NCI-H146 (cell line): ENCODE measurements around the gene CELSR1.

ENCODE experiments used
- DNase-seq: peaks from one replicate; lab custom pipeline; 2025; lab: John Stamatoyannopoulos, UW

The CELSR1 gene

DNA sequence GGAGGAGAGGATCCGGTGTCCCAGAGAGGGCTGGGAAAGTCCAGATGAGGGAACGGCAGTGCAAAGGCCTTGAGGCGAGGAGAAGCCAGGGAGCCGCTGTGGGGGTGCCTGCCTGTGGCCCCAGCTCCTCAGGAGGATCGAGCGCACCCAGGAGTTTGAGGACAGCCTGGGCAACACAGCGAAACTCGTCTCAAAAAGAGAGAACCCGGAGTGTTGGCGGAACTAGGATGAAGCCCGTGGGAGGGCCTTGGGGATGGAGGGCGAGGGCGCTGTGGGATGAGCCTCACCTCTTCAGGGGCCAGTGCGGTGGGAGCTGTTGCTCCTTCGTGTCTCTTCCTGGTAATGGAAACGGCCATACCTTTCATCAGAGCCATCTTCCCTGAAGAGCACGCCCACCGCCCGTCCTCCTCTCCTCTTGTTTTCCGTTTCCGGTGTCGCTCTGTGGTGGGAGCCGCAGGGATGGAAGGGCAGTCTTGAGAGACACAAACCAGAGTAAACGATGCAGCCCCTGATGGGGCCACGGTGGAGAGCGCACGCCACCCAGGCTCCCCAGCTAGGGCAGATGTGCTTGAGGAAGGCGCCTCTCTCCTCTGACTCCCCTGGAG, 186.2 kb downstream of the CELSR1 start:
- DNase-seq: no peak

DNA sequence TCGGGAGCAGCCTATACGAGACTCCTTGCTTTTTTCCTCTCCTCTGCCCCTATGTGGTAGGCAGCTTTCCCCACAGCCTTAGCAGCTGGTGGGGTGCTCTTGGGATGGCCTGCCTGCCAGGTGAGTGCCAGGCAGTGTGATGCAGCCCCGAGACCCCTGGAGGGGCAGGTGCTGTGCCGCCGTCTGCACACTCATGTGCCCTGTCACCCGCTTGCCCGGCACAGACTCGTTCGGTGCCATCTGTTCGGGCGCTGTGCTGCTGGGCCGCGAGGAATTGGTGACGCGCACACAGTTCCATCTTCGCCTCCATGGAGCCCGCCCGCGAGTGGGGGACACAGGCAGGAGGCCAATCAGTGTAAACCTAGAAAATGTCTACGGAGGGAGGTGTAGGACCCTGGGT, 186.8 kb downstream of the CELSR1 start:
- DNase-seq: no peak

DNA sequence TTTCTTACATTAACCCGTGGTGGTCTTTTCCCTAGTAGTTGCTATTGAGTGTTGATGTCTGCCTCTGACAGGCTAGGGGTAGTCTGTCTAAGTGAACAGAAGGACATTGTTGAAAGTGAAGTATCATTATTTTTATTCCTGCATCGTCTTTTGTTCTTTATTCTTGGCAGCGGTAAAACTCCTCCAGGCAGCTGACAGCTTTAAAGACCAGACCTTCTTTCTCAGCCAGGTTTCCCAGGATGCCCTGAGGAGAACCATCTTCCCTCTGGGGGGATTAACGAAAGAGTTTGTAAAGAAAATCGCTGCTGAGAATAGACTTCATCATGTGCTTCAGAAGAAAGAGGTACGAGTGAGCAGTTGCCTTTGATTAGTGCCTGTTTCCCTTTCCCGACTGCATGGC, 187.3 kb downstream of the CELSR1 start:
- DNase-seq: no peak

DNA sequence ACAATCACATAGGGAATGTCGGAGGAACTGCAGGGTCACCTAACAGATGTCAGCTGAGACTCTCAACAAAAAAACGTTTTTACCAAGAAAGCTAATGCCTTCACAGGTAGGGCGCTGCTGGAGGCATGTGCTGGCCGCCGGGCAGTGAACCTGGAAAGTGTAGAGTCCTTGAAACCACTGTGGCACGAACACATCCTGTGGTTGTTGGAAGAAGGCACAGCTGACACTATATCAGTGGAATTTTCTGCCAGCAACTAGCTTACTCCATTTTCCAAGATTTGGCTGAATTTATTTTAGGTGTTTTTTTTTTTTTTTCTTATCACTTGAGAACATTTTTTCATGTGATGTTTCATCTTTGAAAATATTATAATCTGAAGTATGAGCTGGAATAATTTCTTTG, 187.7 kb downstream of the CELSR1 start:
- DNase-seq: no peak

DNA sequence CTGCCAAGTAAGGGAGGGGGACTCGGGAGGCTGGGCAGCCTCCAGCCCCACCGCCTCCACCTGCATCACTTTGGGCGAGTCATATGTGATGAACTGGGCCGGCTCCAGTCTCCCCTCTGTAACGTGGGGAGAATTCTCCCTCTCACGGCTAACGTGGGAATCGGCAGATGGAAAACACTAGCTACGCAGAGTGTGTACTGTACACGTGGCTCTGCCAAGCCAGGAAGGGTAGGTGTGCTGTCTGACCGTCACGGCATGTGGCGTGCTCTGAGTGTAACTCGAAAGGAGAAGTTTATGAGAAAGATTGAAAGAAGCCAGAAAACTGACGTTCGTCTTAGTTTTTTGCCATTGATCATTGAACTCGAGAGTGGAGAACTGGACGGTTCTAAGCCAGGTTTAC, 188.2 kb downstream of the CELSR1 start:
- DNase-seq: no peak

DNA sequence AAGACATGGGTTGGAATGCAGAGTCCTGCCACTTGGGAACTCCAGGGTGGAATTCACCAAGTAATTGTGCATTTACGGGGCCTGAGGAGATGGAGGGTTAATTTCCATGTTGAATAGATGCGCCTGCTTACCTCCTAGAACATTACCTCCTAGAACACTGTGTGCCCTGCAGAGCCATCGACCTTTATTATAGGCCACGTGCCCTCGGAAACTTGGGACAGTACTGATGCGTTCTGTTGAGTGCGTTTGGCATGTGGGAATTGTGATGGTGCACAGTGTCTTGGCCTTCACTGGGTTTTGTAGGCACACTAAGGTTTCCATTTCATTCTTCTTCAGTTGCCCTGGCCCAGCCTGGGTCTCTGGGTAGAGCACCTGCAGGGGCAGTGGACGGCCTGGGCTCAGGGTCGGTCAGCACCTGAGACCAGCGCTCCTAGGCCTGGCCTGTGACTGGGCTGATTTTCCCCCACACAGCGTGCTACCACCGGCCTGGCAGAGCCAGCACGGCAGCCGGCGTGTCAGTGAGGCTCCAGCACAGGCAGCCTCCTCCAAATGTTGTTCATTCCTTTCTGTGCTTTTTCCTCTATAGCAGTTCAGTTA, 189.2 kb downstream of the CELSR1 start:
- no peak for DNase-seq

DNA sequence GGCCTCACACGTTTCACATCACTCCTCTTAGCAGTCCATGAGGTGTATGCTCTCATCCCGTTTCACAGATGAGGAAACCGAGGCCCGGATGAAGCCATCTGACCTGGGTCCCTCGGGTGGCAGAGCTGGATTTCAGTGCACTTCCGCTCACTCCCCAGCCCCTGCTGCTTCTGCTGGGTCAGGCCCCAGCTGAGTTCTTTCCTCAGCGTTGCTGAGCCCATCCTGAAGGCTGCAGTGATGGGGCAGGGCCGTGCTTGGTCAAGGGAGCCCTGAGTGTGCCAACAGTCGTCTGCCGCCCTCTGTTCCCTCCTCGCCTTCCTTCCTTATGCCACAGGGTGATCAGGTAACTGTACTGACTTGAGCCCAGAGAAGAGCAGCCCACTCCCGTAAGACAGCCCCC, 189.8 kb downstream of the CELSR1 start:
- no peak for DNase-seq

DNA sequence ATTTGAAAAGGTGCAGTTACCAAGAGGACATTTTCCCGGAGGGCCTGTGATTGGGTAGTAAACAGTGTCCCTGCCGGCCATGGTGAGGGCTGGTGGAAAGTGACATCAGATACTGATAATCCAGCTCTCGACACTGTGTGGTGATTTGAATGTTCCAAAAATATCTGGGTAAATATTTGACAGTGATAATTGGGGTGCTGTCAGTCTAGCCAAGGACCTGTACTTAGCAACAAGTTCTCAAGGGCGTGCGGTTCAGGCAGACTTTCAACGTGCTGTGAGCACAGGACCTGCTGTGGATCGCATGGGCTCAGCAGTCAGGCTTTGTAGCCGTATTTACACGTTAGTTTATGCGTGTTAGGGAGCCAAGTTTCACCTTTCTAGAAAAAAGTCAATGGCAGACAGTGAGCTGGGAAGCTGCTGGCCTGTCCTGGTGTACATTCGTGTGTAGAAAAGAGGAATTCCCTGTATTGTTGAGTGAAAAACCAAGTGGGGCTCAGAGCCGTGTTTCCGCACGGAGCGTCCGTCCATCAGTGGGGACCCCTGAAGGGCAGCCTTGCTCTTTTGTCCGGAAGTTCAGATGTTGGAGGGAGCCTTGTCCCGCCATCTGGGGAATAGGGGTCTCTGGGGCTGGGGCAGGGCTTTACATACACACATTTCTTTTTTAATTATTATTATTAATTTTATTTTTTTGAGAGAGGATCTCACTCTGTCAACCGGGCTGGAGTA, 190.6 kb downstream of the CELSR1 start:
- no peak for DNase-seq

DNA sequence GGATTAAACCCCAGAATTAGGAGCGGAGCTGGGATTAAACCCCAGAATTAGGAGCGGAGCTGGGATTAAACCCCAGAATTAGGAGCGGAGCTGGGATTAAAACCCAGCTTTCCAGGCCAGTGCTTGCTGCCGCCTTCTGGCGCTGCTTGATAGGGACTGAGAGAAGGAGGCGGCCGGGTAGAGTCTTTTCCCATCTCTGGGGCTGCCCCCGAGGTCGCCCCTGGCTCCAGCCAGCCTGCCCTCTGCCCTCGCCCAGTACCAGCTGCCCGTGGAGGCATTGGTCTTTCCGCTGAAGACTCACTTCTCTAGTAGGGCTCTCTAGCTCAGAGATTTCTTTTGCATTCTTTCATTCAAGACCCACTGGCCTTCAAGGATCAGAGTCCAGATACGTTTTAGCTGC, 196.7 kb downstream of the CELSR1 start:
- DNase-seq: no peak

DNA sequence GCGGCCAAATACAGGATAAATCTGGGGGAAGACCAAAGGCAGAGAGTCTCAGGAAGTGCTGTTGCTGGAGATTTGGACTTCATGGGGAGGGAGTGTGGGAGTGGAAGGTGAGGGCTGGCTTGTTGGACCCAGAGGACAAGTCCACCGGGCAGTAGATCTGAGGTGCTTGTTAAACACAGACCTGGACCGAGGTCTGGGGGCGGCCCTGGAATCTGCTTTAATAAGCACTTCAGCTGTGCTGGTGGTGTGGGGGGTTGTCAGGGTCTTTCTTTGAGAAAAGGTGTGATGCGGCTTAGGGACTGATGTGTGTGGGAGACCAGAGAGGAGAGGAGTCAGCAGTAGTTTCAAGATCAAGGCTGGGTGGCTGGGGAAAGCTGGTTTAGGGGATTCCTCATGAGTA, 197.5 kb downstream of the CELSR1 start:
- no peak for DNase-seq

DNA sequence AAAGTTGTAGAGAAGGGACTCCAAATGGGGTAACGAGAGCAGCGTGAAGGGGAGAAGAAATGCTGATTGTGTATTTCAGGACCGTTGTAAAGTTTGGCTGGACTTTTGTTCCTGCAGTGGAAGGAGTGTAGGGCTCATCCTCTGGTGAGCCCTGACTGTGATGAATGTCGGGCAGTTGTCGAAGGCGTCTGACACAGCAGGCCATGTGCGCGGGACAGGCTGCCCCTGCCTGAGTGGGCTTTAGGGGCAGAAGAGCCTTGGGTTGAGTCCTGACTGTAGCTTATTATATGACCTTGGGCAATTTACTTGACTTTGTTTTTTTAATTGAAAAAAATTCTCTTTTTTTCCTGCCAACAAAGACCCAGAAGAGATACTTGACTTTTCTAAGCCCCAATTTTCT, 198.8 kb downstream of the CELSR1 start:
- DNase-seq: no peak

DNA sequence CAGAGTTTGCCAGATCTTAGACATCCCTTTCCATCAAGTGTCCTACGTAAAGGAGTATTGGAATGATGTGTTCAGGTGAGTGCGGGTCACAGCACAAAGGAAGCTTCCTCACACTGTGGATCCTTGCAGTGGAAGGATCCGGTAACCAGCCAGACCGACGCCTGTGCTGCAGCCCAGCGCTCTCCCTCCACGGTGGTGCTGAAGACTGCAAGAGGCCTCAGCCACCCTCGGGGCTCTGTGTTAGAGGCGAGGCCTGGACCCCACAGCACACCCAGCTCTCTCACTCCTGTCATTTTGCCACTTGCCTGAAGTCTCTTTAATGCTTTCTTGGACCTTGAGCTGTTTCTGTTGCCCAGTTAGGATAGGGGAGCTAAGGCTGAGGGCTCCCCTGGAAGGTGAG, 199.6 kb downstream of the CELSR1 start:
- DNase-seq: no peak

DNA sequence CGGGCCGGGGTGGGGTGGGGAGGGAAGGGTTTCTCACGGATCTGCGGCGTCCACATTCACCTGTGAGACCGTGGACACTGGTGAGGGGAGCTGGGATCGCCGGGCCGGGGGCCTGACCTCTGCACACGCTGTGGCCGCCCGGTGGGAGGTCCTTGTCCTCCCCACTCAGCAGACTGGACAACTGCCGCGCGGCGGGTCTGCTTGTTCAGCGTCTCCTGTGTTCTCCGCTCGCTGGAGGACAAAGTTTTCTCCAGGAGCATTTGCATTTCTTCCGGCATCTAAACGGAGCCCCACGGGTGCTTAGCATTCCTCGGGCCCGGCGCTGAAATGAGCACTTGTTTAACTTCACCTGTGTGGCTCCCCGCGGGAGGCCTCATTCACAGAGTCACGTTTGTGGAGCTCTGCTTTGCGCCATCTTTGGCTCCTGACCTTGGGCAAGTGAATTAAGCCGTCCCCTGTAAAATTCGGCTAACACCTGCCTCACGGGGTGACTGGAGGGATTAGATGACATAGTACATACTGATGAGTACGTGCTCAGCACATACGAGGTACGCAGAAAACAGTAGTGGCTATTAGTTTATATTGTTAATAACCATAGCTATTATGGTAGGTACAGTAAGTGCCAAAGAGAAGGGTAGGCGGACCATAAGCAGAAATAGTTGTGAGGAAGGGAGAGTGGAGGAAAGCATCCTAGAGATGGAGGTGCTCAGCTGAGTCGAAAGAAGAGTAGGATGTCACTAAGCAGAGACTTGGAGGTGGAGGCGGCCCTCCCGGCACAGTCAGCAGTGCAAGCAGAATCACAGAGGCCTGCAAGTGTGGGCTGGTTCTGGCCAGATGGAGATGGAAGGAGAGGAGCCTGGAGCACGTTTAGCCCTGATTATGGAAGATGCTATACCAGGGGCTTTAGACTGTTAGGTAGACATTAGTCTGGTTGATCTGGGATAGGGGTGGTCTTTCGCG, 201.0 kb downstream of the CELSR1 start:
- DNase-seq: peak; percentile 54

DNA sequence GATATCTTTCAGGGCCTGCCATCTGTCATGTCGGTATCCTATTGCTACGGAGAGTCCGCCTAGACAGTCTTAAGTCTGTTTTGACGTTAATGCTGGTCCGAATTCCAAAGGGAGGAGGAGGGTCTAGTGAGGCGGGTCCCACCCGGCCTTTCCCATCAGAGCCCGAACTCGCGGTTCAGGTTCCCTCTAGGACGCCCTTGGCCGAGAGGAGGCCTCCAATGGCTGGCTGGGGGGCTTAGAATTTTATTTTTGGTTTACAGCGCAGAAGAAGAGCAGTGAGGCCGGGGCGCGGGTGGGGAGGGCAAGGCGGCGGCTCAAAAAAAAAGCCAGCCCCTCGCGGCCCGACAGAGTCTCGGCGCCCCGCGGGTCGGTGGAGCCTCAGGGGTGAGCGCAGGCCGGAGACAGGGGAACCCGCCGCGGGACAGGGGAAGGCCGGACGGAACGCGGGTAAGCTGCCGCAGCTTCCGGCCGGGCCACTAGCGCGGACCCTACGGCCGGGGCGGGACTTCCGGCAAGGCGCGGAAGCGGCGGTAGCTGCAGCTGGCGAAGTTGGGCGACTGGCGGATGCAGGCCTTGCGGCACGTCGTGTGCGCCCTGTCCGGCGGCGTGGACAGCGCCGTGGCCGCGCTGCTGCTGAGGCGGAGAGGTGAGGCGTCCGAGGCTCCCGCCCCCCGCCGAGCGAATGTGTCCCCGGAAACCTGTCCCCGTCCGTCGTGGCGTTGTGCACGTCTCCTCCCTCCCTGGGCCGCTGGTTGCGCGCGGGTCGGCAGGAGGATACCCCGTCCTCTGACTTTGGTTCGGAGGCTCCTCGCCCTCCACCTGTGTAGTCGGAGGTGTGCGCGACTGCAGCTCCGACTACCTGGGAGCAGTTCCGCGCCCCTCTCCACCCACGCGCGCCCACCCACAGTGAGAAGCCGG, 202.0 kb downstream of the CELSR1 start, which contains the start of gene TRMU:
Gene TRMU, plus strand, starts transcription at position 514 of the 918 bp plus-strand sequence. Its CDS starts 51 bp downstream, at position 565.
- peak; percentile 74 for DNase-seq

DNA sequence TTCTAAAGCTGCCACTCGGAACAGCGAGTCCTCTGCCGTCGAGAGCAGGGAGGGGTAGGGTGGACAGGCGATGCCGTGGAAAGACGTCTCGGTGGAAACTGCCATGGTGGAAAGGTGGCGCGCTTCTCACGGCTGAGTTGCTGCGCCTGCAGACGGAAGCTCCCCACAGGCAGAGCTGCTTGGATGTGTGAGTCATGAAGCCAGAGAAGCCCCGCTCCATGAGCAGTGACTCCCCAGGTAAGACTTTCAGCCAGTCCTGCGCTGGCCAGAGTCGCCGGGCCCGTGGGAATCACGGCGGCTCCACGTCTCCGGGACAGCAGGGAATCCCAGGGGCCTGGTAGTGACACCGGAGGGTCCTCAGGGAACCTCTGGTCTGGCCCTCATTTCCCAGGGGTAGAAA, 205.9 kb downstream of the CELSR1 start:
- no peak for DNase-seq

DNA sequence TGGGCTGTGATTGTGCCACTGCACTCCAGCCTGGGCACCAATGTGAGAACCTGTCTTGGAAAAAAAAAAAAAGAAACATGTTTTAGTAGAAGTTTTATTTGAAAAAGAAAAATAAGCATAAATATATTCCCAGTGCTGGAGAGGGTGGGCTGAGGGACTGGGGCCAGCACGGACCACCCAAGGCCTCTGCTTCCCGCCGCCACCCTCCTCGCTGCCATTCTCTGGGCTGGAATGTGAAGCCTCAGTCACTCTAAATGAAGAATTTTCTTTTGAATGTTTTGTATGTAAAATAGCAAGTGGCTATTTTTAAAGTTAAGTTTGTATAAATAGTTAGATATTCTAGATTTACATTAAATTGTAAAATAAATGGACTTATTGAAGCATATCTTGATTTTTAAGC, 207.0 kb downstream of the CELSR1 start:
- DNase-seq: no peak

DNA sequence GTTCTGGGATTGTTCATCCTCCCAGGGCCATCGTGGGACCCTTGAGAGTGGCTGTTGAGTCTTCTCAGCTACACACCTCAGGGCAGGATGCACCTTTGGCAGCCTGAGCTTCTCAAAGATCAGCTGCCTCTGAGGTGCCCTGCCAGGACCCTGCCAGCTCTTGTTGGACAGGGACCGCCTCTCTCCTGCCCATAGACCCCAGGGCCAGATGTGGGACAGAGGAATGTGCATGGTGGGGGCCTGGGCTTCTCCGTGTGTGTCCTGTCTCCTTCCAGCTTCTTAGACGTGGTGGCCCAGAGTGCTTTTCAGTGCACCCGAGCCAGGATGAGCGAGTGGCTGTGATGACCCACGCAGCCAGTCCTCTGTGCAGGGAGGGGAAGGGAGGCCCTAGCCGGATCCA, 207.8 kb downstream of the CELSR1 start:
- no peak for DNase-seq

DNA sequence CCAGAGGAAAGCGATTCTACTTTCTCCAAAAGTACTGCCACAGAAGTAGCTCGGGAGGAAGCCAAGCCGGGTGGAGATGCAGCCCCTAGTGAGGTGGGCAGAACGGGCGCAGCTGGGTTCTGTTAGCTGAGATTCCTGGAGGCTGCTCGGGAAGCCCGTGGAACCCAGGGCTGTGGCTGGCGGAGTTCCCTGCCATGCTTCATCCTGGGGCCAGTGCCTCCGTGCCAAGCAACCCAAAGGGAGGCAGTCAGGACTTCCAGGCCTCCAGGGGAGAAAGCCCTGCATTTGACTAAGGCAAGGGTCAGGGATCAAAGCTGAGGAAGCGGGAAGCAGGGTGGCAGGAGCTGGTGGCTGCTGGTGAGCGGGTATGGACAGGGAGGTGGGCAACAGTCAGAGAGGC, 208.6 kb downstream of the CELSR1 start:
- DNase-seq: no peak

DNA sequence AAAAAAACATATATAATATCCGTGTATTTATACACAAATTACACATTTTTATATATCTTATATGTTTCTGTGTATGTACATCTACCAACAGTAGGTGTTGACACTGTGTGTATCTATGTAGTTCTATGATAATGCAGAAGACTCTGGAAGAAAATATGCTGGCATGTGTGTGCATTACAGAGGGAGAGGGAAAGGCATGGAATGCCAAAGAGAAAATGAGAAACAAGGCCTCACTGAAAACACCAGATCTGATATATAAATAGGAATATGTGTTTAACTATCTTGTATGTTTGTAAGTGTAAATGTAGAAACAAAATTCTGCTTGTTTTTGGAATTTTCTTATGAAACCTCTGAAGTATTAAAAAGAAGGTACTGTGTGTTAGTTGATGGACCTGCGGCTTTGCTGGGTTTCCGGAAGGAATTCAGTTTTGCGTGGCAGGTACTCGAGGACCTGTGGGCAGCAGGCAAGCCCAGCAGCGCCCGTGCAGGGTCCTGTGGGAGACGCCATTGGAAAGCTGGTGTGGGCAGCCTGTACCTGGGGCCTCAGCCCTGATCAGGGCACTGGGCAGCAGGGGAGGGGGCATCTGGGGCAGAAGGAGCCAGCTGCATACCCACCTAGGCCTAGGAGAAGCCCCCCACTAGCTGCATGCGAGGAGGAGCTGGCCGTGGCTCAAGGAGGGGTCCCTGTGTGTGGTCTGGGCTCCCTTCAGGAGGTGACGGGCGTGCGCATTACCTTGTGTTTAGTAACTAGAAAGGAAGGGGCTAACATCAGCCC, 209.5 kb downstream of the CELSR1 start:
- DNase-seq: no peak

DNA sequence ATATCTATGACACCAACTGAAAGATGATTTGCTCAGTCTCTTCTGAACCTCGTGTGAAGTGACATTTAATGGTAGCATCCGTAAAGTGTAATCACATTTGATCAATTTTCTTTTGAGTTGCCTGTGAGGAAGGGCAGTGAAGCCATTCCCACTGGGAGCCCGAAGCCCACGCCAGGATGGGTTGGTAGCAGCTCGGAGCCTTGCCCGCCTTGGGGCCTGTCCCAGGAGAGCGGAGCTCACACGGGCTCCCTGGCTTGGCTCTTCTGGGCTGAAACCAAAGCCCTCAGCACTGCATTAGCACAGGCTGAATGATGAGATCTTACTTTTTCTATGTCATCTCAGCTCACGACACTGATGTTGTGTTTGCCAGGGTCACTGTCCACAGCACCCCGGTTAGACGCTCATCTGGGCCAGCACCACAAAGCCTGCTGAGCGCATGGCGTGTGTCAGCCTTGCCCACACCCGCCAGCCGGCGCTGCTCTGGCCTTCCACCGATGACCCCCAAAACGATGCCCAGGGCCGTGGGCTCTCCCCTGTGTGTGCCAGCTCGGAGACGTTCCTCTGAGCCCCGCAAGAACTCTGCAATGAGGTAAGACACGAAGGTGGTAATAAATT, 211.2 kb downstream of the CELSR1 start:
- no peak for DNase-seq
